Myocyte (in vitro differentiated cells): ENCODE data around the gene MYPOP. TPM values are rescaled to one million over a fixed set of nuclear protein-coding genes. Genes with fewer than 3 reads are reported as not detected.

ENCODE experiments used
- DNase-seq: peaks from one replicate; pipeline ENCODE4 v3.0.0-alpha.2; 2012; ENCODE audit warnings: low read depth
- polyA plus RNA-seq: library from polyadenylated mRNA; unstranded; fragments of >200 nt; gene quantifications from one replicate; pipeline ENCODE4 v1.2.1, GENCODE V29; 2012; ENCODE audit warnings: missing spikeins
- total RNA-seq: library from RNA; depleted of rRNA; stranded (reverse); fragments of >200 nt; gene quantifications from 2 replicates; pipeline ENCODE4 v1.2.3, GENCODE V29; 2014

Gene MYPOP
- 5.1 and 5.8 TPM in 2 replicates for total RNA-seq
- 9.3 TPM for polyA plus RNA-seq

GRCh38 chr19:45901912-45902650 lies at the start of gene MYPOP:
MYPOP (minus strand) TSS chr19:45902613; CDS start chr19:45901773, 840 bp downstream.
- DNase-seq, result peak; percentile 14

- peak; percentile 9 for DNase-seq
Measured at GRCh38 chr19:45947926-45948325, 45.5 kb upstream of the MYPOP start.

GRCh38 chr19:45940515-45940805 lies 38.0 kb upstream of the MYPOP start:
- no peak for DNase-seq

- DNase-seq, result no peak
Measured at GRCh38 chr19:45939792-45940514, 37.5 kb upstream of the MYPOP start.

GRCh38 chr19:45938733-45939319 lies 36.4 kb upstream of the MYPOP start:
- DNase-seq, result no peak

GRCh38 chr19:45935267-45935666 lies 32.9 kb upstream of the MYPOP start:
- DNase-seq, result no peak

GRCh38 chr19:45934551-45935230 lies 32.3 kb upstream of the MYPOP start:
- no peak for DNase-seq

GRCh38 chr19:45933759-45934158 lies 31.3 kb upstream of the MYPOP start:
- no peak for DNase-seq

GRCh38 chr19:45931055-45931454 lies 28.6 kb upstream of the MYPOP start:
- no peak for DNase-seq

- no peak for DNase-seq
Measured at GRCh38 chr19:45929247-45929646, 26.8 kb upstream of the MYPOP start.

- peak; percentile 76 for DNase-seq
Measured at GRCh38 chr19:45927565-45928261, 25.3 kb upstream of the MYPOP start.

GRCh38 chr19:45924891-45925447 lies 22.6 kb upstream of the MYPOP start:
- no peak for DNase-seq

GRCh38 chr19:45922281-45922680 lies 19.9 kb upstream of the MYPOP start:
- no peak for DNase-seq

- DNase-seq, result no peak
Measured at GRCh38 chr19:45920458-45920857, 18.0 kb upstream of the MYPOP start.

GRCh38 chr19:45919678-45920077 lies 17.3 kb upstream of the MYPOP start:
- no peak for DNase-seq

- no peak for DNase-seq
Measured at GRCh38 chr19:45918721-45919120, 16.3 kb upstream of the MYPOP start.

- DNase-seq, result no peak
Measured at GRCh38 chr19:45917421-45918091, 15.1 kb upstream of the MYPOP start.

GRCh38 chr19:45913874-45914830 lies 11.7 kb upstream of the MYPOP start, which contains the start of gene NANOS2:
NANOS2 (minus strand) TSS chr19:45914778; CDS start chr19:45914693, 85 bp downstream.
- no peak for DNase-seq

GRCh38 chr19:45911291-45911690 lies 8.9 kb upstream of the MYPOP start:
- no peak for DNase-seq
